Ishikawa (cell line): ENCODE results near the gene PLXDC2.
A peak's percentile ranks its signal among the peaks of the same experiment; 100 is the strongest.

Experiments
- CEBPB ChIP-seq: IDR thresholded peaks from 2 replicates; pipeline ENCODE4 v1.6.1; 2012
- CREB1 ChIP-seq: IDR thresholded peaks from 2 replicates; pipeline ENCODE4 v1.6.1; 2012; ENCODE audit warnings: low read depth
- EGR1 ChIP-seq: IDR thresholded peaks from 2 replicates; pipeline ENCODE4 v1.6.1; 2012
- EP300 ChIP-seq: IDR thresholded peaks from 2 replicates; pipeline ENCODE4 v1.6.1; 2012; ENCODE audit warnings: borderline replicate concordance
- FOXM1 ChIP-seq: IDR thresholded peaks from 2 replicates; pipeline ENCODE4 v1.6.1; 2012; ENCODE audit warnings: low read depth, borderline replicate concordance
- MAX ChIP-seq: IDR thresholded peaks from 2 replicates; pipeline ENCODE4 v1.6.1; 2012
- NFIC ChIP-seq: IDR thresholded peaks from 2 replicates; pipeline ENCODE4 v1.6.1; 2012
- RAD21 ChIP-seq: IDR thresholded peaks from 2 replicates; pipeline ENCODE4 v1.6.1; 2012; ENCODE audit warnings: low read depth
- TAF1 ChIP-seq: IDR thresholded peaks from 2 replicates; pipeline ENCODE4 v1.6.1; 2012; ENCODE audit warnings: low read depth, mild to moderate bottlenecking
- TCF12 ChIP-seq: IDR thresholded peaks from 2 replicates; pipeline ENCODE4 v1.6.1; 2012; ENCODE audit warnings: low read depth
- TEAD4 ChIP-seq: IDR thresholded peaks from 2 replicates; pipeline ENCODE4 v1.6.1; 2012
- YY1 ChIP-seq: IDR thresholded peaks from 2 replicates; pipeline ENCODE4 v1.6.1; 2012; ENCODE audit warnings: low read depth
- ZBTB7A ChIP-seq: IDR thresholded peaks from 2 replicates; pipeline ENCODE4 v1.6.1; 2012; ENCODE audit warnings: low read depth
- TF ChIP-seq, protein P1 (sequence below): IDR thresholded peaks from 2 replicates; pipeline ENCODE4 v1.6.1; 2012
- TF ChIP-seq, protein P2 (sequence below): IDR thresholded peaks from 2 replicates; pipeline ENCODE4 v1.6.1; 2012; ENCODE audit warnings: low read depth, mild to moderate bottlenecking

Gene PLXDC2

GRCh38 chr10:19908991-19909696 lies 92.9 kb downstream of the PLXDC2 start:
- no peak for TF ChIP-seq TEAD4
- 0 out of 2 replicates have a peak, but pooled peaks have one; percentile 16 for TF ChIP-seq NFIC

- no peak for TF ChIP-seq YY1
- no peak for TF ChIP-seq CEBPB
- no peak for TF ChIP-seq TCF12
- TF ChIP-seq EP300, result no peak
- no peak for TF ChIP-seq TAF1
- no peak for TF ChIP-seq ZBTB7A
- no peak for TF ChIP-seq TEAD4
- TF ChIP-seq CREB1, result no peak
- TF ChIP-seq, protein P1, sequence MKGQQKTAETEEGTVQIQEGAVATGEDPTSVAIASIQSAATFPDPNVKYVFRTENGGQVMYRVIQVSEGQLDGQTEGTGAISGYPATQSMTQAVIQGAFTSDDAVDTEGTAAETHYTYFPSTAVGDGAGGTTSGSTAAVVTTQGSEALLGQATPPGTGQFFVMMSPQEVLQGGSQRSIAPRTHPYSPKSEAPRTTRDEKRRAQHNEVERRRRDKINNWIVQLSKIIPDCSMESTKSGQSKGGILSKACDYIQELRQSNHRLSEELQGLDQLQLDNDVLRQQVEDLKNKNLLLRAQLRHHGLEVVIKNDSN, result no peak
- no peak for TF ChIP-seq FOXM1
- TF ChIP-seq, protein P2, sequence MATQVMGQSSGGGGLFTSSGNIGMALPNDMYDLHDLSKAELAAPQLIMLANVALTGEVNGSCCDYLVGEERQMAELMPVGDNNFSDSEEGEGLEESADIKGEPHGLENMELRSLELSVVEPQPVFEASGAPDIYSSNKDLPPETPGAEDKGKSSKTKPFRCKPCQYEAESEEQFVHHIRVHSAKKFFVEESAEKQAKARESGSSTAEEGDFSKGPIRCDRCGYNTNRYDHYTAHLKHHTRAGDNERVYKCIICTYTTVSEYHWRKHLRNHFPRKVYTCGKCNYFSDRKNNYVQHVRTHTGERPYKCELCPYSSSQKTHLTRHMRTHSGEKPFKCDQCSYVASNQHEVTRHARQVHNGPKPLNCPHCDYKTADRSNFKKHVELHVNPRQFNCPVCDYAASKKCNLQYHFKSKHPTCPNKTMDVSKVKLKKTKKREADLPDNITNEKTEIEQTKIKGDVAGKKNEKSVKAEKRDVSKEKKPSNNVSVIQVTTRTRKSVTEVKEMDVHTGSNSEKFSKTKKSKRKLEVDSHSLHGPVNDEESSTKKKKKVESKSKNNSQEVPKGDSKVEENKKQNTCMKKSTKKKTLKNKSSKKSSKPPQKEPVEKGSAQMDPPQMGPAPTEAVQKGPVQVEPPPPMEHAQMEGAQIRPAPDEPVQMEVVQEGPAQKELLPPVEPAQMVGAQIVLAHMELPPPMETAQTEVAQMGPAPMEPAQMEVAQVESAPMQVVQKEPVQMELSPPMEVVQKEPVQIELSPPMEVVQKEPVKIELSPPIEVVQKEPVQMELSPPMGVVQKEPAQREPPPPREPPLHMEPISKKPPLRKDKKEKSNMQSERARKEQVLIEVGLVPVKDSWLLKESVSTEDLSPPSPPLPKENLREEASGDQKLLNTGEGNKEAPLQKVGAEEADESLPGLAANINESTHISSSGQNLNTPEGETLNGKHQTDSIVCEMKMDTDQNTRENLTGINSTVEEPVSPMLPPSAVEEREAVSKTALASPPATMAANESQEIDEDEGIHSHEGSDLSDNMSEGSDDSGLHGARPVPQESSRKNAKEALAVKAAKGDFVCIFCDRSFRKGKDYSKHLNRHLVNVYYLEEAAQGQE, result no peak
- no peak for TF ChIP-seq MAX
- no peak for TF ChIP-seq EGR1
- no peak for TF ChIP-seq RAD21
- no peak for TF ChIP-seq NFIC
Measured at GRCh38 chr10:19911886-19912285, 95.7 kb downstream of the PLXDC2 start.

GRCh38 chr10:19913987-19914386 lies 97.8 kb downstream of the PLXDC2 start:
- TF ChIP-seq, protein P1, result no peak
- TF ChIP-seq TCF12, result no peak
- no peak for TF ChIP-seq RAD21
- no peak for TF ChIP-seq ZBTB7A
- TF ChIP-seq TEAD4, result no peak
- TF ChIP-seq CEBPB, result no peak
- TF ChIP-seq TAF1, result no peak

DNA sequence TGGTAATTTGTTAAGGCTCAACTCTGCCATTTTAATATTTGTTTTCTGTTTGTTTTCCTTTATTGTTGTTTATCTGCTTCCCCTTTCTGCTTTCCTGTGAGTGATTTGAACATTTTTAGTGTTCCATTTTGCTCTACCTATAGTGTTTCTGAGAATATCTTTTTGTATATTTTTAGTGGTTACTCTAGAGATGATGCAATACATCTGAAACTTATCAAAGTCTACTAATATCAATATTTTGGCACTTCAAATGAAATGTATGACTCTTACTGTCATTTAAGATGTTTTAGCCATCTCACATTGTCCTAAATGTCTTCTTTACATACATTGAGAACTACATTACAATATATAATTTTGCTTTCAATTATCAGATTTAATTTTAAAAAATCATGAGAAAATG lies 98.9 kb downstream of the PLXDC2 start:
- TF ChIP-seq NFIC (no peak), ZBTB7A (no peak), CREB1 (no peak), YY1 (no peak), FOXM1 (no peak), TAF1 (no peak), CEBPB (no peak), MAX (no peak), EP300 (no peak), RAD21 (no peak), TEAD4 (no peak), EGR1 (no peak), TCF12 (no peak)
- TF ChIP-seq, protein P2, result no peak
- TF ChIP-seq, protein P1, result no peak

DNA sequence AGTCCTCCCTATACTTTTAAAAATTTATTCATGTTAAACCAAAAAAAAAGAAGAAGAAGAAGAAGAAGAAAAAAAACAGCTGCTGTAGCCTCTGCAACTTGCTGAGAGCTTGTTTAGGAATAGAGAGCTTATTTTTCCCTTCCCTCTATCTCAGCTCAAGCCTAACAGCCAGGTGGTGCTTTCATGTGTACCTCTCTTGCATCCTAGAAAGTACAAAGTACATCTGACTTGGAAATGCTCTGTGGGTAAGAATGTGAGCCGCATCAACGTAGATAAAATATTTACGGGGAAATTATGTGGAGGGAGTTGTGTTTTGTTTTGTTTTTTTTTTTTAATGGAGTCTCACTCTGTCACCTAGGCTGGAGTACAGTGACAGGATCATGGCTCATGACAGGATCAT lies 99.6 kb downstream of the PLXDC2 start:
- TF ChIP-seq, protein P1, result no peak
- no peak for TF ChIP-seq TEAD4
